A549 (cell line): ENCODE results near the gene PRDM5.

Source experiments
- BHLHE40 ChIP-seq: IDR thresholded peaks from 2 replicates; pipeline ENCODE4 v1.6.1; 2012; ENCODE audit warnings: low read depth, low read length, inconsistent platforms
- FOXS1 ChIP-seq: fragments of 250-450 bp; sonication (Bioruptor Pico); IDR thresholded peaks from 2 replicates; pipeline ENCODE4 v1.5.0; 2020; ENCODE audit warnings: mild to moderate bottlenecking, moderate library complexity
- HOXB13 ChIP-seq: fragments of 250-450 bp; sonication (Bioruptor Pico); IDR thresholded peaks from 2 replicates; pipeline ENCODE4 v1.5.0; 2020; ENCODE audit warnings: low read depth, mild to moderate bottlenecking, moderate library complexity
- MAX ChIP-seq: IDR thresholded peaks from 2 replicates; pipeline ENCODE4 v1.6.1; 2012
- NFE2L2 ChIP-seq: fragments of 150-350 bp; conservative IDR thresholded peaks from 2 replicates; pipeline ENCODE4 v1.6.1; 2014; ENCODE audit warnings: low read length
- POLR2A ChIP-seq: IDR thresholded peaks from 2 replicates; pipeline ENCODE4 v1.6.1; 2012; ENCODE audit warnings: mild to moderate bottlenecking, low read length
- TF ChIP-seq, protein P1 (sequence below): fragments of >200 bp; sonication (Bioruptor Twin); formaldehyde crosslinking; IDR thresholded peaks from 3 replicates; pipeline ENCODE4 v1.5.1; 2016

GRCh38 chr4:120929847-120930246 lies 7.3 kb upstream of the PRDM5 start:
- TF ChIP-seq BHLHE40 (no peak), HOXB13 (CRISPR knock-in tag) (no peak), FOXS1 (CRISPR knock-in tag) (no peak), POLR2A (no peak), NFE2L2 (no peak), MAX (no peak)
- TF ChIP-seq, protein P1, sequence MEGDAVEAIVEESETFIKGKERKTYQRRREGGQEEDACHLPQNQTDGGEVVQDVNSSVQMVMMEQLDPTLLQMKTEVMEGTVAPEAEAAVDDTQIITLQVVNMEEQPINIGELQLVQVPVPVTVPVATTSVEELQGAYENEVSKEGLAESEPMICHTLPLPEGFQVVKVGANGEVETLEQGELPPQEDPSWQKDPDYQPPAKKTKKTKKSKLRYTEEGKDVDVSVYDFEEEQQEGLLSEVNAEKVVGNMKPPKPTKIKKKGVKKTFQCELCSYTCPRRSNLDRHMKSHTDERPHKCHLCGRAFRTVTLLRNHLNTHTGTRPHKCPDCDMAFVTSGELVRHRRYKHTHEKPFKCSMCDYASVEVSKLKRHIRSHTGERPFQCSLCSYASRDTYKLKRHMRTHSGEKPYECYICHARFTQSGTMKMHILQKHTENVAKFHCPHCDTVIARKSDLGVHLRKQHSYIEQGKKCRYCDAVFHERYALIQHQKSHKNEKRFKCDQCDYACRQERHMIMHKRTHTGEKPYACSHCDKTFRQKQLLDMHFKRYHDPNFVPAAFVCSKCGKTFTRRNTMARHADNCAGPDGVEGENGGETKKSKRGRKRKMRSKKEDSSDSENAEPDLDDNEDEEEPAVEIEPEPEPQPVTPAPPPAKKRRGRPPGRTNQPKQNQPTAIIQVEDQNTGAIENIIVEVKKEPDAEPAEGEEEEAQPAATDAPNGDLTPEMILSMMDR, result no peak
